H9 (cell line): ENCODE results near the gene SRSF10. TPM values are rescaled to one million over a fixed set of nuclear protein-coding genes. Genes with fewer than 3 reads are reported as not detected.
A peak's percentile ranks its signal among the peaks of the same experiment; 100 is the strongest.

Experiments used
- DNase-seq: peaks from one replicate; pipeline ENCODE4 v3.0.0-alpha.2; 2017
- H2AFZ ChIP-seq: one replicate; pipeline ENCODE4 v1.6.1; 2013; ENCODE audit warnings: mild to moderate bottlenecking, low read length, control low read depth, moderate library complexity
- H2AK5ac ChIP-seq: 2 replicates; pipeline ENCODE4 v1.6.1; 2013; ENCODE audit warnings: low read length, control low read depth, mixed read lengths; ENCODE audit not compliant: insufficient read length
- H2BK120ac ChIP-seq: one replicate; pipeline ENCODE4 v1.6.1; 2013; ENCODE audit warnings: low read depth, mild to moderate bottlenecking, low read length, control low read depth, inconsistent platforms; ENCODE audit not compliant: poor library complexity, severe bottlenecking
- H2BK12ac ChIP-seq: 2 replicates; pipeline ENCODE4 v1.6.1; 2013; ENCODE audit warnings: low read length, control low read depth, mixed read lengths, low read depth; ENCODE audit not compliant: insufficient read length
- H2BK15ac ChIP-seq: 2 replicates; pipeline ENCODE4 v1.6.1; 2013; ENCODE audit warnings: low read depth, low read length, control low read depth
- H2BK20ac ChIP-seq: one replicate; pipeline ENCODE4 v1.6.1; 2013; ENCODE audit warnings: low read depth, mild to moderate bottlenecking, low read length, control low read depth, inconsistent platforms; ENCODE audit not compliant: poor library complexity, severe bottlenecking
- H2BK5ac ChIP-seq: 2 replicates; pipeline ENCODE4 v1.6.1; 2013; ENCODE audit warnings: low read length, control low read depth, mixed read lengths; ENCODE audit not compliant: insufficient read length
- H3K14ac ChIP-seq: 2 replicates; pipeline ENCODE4 v1.6.1; 2013; ENCODE audit warnings: low read length, control low read depth; ENCODE audit not compliant: insufficient read depth
- H3K18ac ChIP-seq: 2 replicates; pipeline ENCODE4 v1.6.1; 2013; ENCODE audit warnings: low read depth, mild to moderate bottlenecking, mixed read lengths, low read length, control low read depth; ENCODE audit not compliant: insufficient read length
- H3K23ac ChIP-seq: 2 replicates; pipeline ENCODE4 v1.6.1; 2013; ENCODE audit warnings: low read length, control low read depth, mixed read lengths, low read depth; ENCODE audit not compliant: insufficient read length
- H3K23me2 ChIP-seq: 2 replicates; pipeline ENCODE4 v1.6.1; 2013; ENCODE audit warnings: low read depth, mild to moderate bottlenecking, mixed read lengths, low read length, control low read depth; ENCODE audit not compliant: insufficient read length, poor library complexity, severe bottlenecking
- H3K27ac ChIP-seq: 2 replicates; pipeline ENCODE4 v1.5.1; 2013; ENCODE audit warnings: low read length, control low read depth, mixed read lengths, low read depth; ENCODE audit not compliant: insufficient read length
- H3K27me3 ChIP-seq: 2 replicates; pipeline ENCODE4 v1.6.1; 2013; ENCODE audit warnings: low read length, control low read depth, inconsistent platforms; ENCODE audit not compliant: insufficient read depth
- H3K4ac ChIP-seq: 2 replicates; pipeline ENCODE4 v1.6.1; 2013; ENCODE audit warnings: low read depth, mild to moderate bottlenecking, control low read depth, inconsistent platforms, low read length, moderate library complexity
- H3K4me1 ChIP-seq: 2 replicates; pipeline ENCODE4 v1.6.1; 2013; ENCODE audit warnings: low read length, control low read depth, inconsistent platforms; ENCODE audit not compliant: insufficient read depth
- H3K4me2 ChIP-seq: 2 replicates; pipeline ENCODE4 v1.6.1; 2013; ENCODE audit warnings: low read length, control low read depth, mixed read lengths; ENCODE audit not compliant: insufficient read length, insufficient read depth
- H3K56ac ChIP-seq: 2 replicates; pipeline ENCODE4 v1.6.1; 2013; ENCODE audit warnings: low read depth, mild to moderate bottlenecking, mixed read lengths, low read length, control low read depth; ENCODE audit not compliant: insufficient read length
- H3K79me1 ChIP-seq: 2 replicates; pipeline ENCODE4 v1.6.1; 2013; ENCODE audit warnings: low read depth, mild to moderate bottlenecking, moderate library complexity, low read length, control low read depth, inconsistent platforms; ENCODE audit not compliant: insufficient read depth, poor library complexity, severe bottlenecking
- H3K79me2 ChIP-seq: 2 replicates; pipeline ENCODE4 v1.6.1; 2013; ENCODE audit warnings: low read length, control low read depth, inconsistent platforms; ENCODE audit not compliant: insufficient read depth
- H3K9ac ChIP-seq: 2 replicates; pipeline ENCODE4 v1.6.1; 2013; ENCODE audit warnings: low read length, control low read depth, mixed read lengths; ENCODE audit not compliant: insufficient read length; ENCODE audit errors: extremely low read depth
- H3K9me3 ChIP-seq: one replicate; pipeline ENCODE4 v1.6.1; 2013; ENCODE audit warnings: low read depth, low read length, inconsistent platforms; ENCODE audit not compliant: control insufficient read depth
- H3T11ph ChIP-seq: one replicate; pipeline ENCODE4 v1.6.1; 2013; ENCODE audit warnings: mild to moderate bottlenecking, low read length, control low read depth, inconsistent platforms
- H4K20me1 ChIP-seq: one replicate; pipeline ENCODE4 v1.6.1; 2013; ENCODE audit not compliant: control insufficient read depth, insufficient read length, insufficient read depth
- H4K5ac ChIP-seq: 2 replicates; pipeline ENCODE4 v1.6.1; 2013; ENCODE audit warnings: low read depth, mild to moderate bottlenecking, mixed read lengths, low read length, control low read depth; ENCODE audit not compliant: insufficient read length
- H4K8ac ChIP-seq: replicated peaks from 2 replicates; pipeline ENCODE4 v1.6.1; 2013; ENCODE audit warnings: low read length, control low read depth, mixed read lengths, low read depth; ENCODE audit not compliant: insufficient read length
- H4K91ac ChIP-seq: 2 replicates; pipeline ENCODE4 v1.6.1; 2013; ENCODE audit warnings: low read depth, mild to moderate bottlenecking, moderate library complexity, mixed read lengths, low read length, control low read depth; ENCODE audit not compliant: insufficient read length
- H3K27ac Mint-ChIP-seq, 3 experiments: 2 replicates in 2 of 3; 3 replicates in 1 of 3; pipeline ENCODE4 v1.8.0; 2020 to 2021; ENCODE audit warnings: mixed read lengths in 3 of 3, mild to moderate bottlenecking in 1 of 3, moderate library complexity in 1 of 3
- H3K27me3 Mint-ChIP-seq: 2 replicates; pipeline ENCODE4 v1.8.0; 2021; ENCODE audit warnings: low read depth, mild to moderate bottlenecking, moderate library complexity, mixed read lengths
- H3K36me3 Mint-ChIP-seq, 3 experiments: 2 replicates in 2 of 3; 3 replicates in 1 of 3; pipeline ENCODE4 v1.8.0; 2020 to 2021; ENCODE audit warnings: low read depth in 3 of 3, mixed read lengths in 3 of 3; ENCODE audit not compliant: insufficient read depth in 1 of 3
- H3K4me1 Mint-ChIP-seq, 2 experiments: 2 replicates each; pipeline ENCODE4 v1.8.0; 2020; ENCODE audit warnings: mixed read lengths in 2 of 2
- H3K4me3 Mint-ChIP-seq, 2 experiments: 2 replicates in 1 of 2; 3 replicates in 1 of 2; pipeline ENCODE4 v1.8.0; 2020 to 2021; ENCODE audit warnings: mild to moderate bottlenecking in 2 of 2, mixed read lengths in 2 of 2, moderate library complexity in 1 of 2
- H3K9me3 Mint-ChIP-seq, 2 experiments: 2 replicates in 1 of 2; 3 replicates in 1 of 2; pipeline ENCODE4 v1.8.0; 2020; ENCODE audit warnings: mild to moderate bottlenecking in 2 of 2, mixed read lengths in 2 of 2, moderate library complexity in 1 of 2
- WGBS: extraction: QIAGEN DNeasy Blood & Tissue Kit; methylation state at CpG from one replicate; pipeline ENCODE4 v1.1.7; 2013; ENCODE audit warnings: missing lambda C conversion rate, low lambda C conversion rate, mixed read lengths; ENCODE audit not compliant: insufficient read length; ENCODE audit errors: extremely low coverage; 5-methylcytosine and 5-hydroxymethylcytosine counted together
- total RNA-seq: library from RNA; stranded (reverse); gene quantifications from 2 replicates; pipeline ENCODE4 v1.2.1, GENCODE V29; 2021
- TF ChIP-seq, protein P1 (sequence below): fragments of 200-600 bp; sonication (generic); conservative IDR thresholded peaks from 3 replicates; pipeline ENCODE4 v1.8.0; 2021; ENCODE audit warnings: antibody characterized with exemption, mild to moderate bottlenecking

SRSF10 gene
- total RNA-seq, 1 experiment from 2014 or later, result 238 TPM

- Histone ChIP-seq H2BK5ac (no peak overlapping the region), H4K91ac (no peak overlapping the region), H3K23ac (no peak overlapping the region), H2AK5ac (no peak overlapping the region), H3K79me2 (no peaks in the 10 kb centered on the region), H2BK12ac (no peak overlapping the region), H3K9ac (no peak overlapping the region), H2BK120ac (no peak overlapping the region), H3K18ac (no peak overlapping the region), H3K4ac (no peak overlapping the region), H4K5ac (no peak overlapping the region), H3K56ac (no peak overlapping the region), H4K8ac (no peak overlapping the region), H3K23me2 (no peaks in the 10 kb centered on the region), H3K79me1 (no peaks in the 10 kb centered on the region), H2AFZ (peak overlapping the region; percentile 34), H4K20me1 (no peaks in the 10 kb centered on the region), H3K27ac (no peak overlapping the region), H2BK15ac (no peak overlapping the region; the same call in 1 of the 2 replicates), H2BK20ac (no peak overlapping the region), H3K27me3 (no peaks in the 10 kb centered on the region), H3K14ac (no peak overlapping the region), H3K9me3 (no peaks in the 10 kb centered on the region), H3T11ph (no peak overlapping the region), H3K4me1 (no peaks in the 10 kb centered on the region), H3K4me2 (no peak overlapping the region)
- Mint-ChIP-seq H3K27ac (0 out of 7 replicates have a peak overlapping the region, but pooled peaks of 1 of the 3 experiments have one; percentile 65), H3K4me1 (peaks cover 5 to 10% of the 10 kb centered on the region in 2 experiments), H3K27me3 (peaks cover 2% of the 10 kb centered on the region), H3K4me3 (no peak overlapping the region), H3K36me3 (no peaks in the 10 kb centered on the region), H3K9me3 (no peaks in the 10 kb centered on the region)
- TF ChIP-seq, protein P1, sequence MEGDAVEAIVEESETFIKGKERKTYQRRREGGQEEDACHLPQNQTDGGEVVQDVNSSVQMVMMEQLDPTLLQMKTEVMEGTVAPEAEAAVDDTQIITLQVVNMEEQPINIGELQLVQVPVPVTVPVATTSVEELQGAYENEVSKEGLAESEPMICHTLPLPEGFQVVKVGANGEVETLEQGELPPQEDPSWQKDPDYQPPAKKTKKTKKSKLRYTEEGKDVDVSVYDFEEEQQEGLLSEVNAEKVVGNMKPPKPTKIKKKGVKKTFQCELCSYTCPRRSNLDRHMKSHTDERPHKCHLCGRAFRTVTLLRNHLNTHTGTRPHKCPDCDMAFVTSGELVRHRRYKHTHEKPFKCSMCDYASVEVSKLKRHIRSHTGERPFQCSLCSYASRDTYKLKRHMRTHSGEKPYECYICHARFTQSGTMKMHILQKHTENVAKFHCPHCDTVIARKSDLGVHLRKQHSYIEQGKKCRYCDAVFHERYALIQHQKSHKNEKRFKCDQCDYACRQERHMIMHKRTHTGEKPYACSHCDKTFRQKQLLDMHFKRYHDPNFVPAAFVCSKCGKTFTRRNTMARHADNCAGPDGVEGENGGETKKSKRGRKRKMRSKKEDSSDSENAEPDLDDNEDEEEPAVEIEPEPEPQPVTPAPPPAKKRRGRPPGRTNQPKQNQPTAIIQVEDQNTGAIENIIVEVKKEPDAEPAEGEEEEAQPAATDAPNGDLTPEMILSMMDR, result peak; percentile 78
- DNase-seq, result peak; percentile 87
- WGBS, result no CpG with 5 or more reads among the region's 12 CpGs
Measured at GRCh38 chr1:23916209-23917131, 63.7 kb downstream of the SRSF10 start.
